Hair follicle dermal papilla cell (primary cell): ENCODE measurements around the gene NOCT. TPM values are rescaled to one million over a fixed set of nuclear protein-coding genes. Genes with fewer than 3 reads are reported as not detected.

Experiments used
- small RNA-seq: library from RNA; depleted of rRNA; stranded (forward); fragments of <200 nt; gene quantifications from one replicate; pipeline ENCODE3, GENCODE V24; 2012
- total RNA-seq: library from RNA; depleted of rRNA; stranded (reverse); fragments of >200 nt; gene quantifications from 2 replicates; pipeline ENCODE4 v1.2.3, GENCODE V29; 2012

The NOCT gene, protein sequence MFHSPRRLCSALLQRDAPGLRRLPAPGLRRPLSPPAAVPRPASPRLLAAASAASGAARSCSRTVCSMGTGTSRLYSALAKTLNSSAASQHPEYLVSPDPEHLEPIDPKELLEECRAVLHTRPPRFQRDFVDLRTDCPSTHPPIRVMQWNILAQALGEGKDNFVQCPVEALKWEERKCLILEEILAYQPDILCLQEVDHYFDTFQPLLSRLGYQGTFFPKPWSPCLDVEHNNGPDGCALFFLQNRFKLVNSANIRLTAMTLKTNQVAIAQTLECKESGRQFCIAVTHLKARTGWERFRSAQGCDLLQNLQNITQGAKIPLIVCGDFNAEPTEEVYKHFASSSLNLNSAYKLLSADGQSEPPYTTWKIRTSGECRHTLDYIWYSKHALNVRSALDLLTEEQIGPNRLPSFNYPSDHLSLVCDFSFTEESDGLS
- total RNA-seq = 32.3 and 37.2 TPM in 2 replicates

DNA sequence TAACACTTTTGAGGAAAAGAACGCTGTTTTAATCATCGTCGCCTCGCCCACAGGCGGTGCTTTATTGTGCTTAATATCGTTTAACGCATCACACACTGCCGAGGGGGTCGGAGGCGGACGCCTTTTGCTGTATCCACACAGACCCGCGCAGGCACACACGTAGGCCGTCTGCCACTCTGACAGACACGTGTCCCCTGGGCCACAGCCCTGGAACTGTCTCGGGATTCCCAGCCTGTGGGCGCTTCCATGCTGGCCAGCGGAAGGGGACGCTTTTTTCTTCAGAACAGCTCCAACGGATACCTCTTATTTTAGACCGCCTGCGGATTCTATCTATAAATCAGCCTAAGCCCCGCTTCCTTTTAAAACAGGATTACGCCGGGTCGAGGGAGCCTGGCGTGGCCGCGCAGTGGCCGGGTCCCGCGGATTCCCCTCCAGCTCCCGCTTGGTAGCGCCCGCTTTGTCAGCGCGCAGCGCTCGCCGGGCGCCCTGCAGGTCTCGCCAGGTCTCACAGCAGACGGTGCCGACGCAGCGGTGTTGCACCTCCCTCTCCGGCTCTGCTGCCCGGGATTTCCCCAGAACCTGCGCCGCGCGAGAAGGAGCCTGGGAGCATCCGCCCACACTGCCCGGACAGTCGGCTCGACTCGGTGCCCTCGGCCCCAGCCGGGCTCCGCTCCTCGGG is at the start of gene NOCT:
TSS of gene NOCT (plus strand) at position 513 of the 679 bp plus-strand sequence. CDS start 201 bp downstream, outside the sequence.

Small RNA genes lying within 50 kb of the gene (small RNA-seq; reads per million reads assigned to genes)
- gene RNU6-531P = not detected

Other genes with a start within 250 kb of the NOCT start
- 42.7 and 56.8 TPM in 2 replicates for gene ELF2, start 161.4 kb downstream of the NOCT start, total RNA-seq